ENCODE measurements around the gene NTN5.

Gene NTN5

DNA sequence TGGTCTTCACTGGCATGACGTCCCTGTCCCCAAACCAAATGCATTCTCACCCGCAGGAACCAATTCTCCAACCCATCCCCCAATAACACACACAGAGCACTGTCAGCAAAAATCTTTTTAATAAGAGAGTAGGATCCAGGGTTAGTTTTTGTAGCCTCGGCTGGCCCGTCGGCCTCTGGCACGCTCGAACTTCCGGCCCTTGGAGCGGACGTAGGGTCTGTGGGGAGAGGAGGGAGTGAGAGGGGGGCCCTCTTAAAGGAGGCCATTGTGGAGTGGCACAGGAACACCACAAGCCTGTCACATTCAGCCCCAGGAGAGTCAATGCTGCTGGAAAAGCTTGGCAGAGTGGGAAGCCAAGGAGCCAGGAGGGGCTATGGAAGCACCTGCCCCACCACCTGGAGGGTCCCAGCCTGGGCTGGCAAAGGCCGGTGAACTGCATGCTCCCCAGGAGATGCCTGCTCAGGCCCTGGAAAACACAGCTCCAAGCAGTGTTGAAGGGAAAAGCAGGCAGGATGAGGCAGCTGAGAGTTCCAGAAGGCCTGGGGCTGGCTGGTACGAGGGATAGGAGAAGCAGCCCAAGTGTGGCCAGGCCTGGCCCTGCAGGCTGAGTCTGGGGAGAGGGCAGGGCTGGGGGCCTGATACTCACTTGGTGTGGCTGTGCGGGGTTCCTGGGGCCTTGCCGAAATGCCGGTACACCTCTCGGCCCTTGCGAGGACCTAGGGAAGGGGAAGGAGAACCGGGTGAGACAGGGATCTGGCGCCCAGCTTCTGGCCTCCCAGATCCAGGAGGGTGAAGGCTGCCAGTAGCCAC lies 57.4 kb downstream of the NTN5 start:
- no peak for DNase-seq (ENCODE audit: low read depth in 2 of 2)

DNA sequence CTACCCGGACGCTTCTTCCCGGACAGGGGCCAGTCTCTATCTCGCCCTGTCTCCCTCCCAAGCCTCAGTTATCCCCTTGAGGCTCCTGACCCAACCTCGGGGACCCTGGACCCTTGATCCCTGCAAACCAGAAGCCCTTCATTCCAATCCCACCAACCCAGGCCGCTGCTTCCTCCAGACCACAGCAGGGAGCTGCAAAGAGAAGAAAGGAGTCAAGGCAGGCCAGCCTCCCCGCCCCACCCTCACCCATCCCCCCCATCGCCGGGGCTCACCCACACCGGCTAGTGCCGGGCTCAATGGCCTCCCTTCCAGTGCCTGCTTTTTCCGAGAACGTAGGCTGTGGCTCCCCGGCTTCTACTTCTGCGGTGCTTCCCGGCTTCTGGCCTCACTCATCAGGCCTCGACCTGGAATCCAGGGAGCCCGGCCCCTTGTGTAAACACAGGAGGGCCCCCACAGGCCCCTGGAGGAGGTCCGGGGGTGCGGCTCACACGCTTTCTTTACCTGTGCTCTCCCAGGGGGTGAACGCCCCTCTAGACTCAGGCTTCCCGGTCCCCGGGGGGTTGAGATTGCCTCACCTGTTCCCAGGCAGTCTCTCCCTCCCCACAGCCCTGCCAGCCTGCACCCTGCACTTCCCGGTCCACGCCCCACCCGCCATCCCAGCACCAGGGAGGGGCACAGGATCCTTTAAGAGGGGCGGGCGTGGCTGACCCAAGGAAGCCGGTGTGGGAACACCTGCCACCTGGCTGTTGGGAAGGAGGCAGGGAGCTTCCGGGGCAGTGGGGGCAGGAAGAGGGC lies 58.2 kb downstream of the NTN5 start, which contains the start of gene FAM83E:
Gene FAM83E, minus strand, starts transcription at position 641 of the 795 bp plus-strand sequence. CDS start 1,704 bp downstream, outside the sequence.
- DNase-seq (ENCODE audit: low read depth in 2 of 2) = no peak

DNA sequence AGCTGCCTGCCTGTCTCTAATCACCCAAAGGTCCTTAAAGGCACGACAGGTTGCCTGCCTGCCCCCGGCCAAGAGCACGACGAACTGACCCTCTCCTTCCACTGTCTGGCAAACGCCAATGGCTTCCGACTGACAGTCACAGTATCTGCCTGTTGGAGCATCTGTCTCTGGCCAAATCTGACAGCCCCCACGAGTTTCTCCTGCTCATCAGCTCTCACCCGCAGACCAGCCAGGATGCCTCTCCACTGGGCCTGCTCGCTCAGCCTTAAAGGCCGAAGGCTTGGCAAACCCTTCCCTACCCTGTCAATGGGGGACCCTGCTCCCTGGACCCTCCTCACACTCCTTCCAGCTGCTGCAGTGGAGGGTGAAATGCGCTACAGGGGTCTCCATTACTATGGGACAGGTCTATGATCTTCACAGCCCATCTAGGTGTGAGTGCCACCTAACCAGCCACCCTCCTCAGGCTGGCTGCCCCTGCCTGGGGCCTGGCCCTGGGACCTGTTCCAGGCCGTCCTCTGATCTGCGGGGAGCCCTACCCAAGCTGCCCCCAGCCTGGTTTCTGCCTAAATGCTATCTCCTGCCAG lies 58.9 kb downstream of the NTN5 start:
- no peak for DNase-seq (ENCODE audit: low read depth in 2 of 2)

DNA sequence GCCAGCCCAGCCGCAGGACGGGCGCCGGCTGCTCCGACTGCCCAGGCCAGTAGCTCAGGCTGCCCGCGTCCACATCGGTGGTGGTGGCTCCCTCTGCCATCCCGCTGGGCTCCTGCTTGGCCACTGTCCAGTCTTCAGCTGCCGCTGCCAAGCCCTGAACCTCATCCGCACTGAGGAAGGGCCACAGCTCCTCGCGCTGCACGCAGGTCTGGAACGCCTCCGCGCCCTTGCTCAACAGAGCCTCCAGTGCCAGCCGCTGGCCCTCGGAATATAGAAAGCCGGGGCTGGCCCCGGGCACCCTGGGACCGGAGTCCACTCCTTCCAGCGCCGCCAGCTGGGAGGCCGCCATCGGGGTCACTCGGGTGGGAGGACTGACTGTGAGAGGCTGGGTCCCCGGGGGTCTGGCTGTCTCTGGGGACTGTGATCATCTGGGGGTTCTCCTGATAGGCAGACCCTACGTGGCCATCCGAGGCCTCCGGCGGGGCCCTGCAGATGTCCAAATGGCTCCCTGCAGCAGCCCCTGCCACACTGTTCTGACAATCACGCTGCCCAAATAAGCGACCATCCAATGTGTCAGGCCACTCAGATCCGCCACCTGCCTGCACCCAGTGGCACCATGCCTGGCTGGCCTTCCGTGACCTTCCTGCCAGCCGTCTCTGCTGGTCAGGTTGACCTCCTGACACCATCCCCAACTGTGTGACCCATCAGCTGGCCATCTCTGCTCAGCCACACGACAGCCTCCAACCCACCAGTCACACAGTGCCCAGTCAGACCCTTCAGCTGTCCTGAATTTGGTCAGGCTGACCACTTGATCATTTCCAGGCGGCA lies 59.6 kb downstream of the NTN5 start:
- no peak for DNase-seq (ENCODE audit: low read depth in 2 of 2)

DNA sequence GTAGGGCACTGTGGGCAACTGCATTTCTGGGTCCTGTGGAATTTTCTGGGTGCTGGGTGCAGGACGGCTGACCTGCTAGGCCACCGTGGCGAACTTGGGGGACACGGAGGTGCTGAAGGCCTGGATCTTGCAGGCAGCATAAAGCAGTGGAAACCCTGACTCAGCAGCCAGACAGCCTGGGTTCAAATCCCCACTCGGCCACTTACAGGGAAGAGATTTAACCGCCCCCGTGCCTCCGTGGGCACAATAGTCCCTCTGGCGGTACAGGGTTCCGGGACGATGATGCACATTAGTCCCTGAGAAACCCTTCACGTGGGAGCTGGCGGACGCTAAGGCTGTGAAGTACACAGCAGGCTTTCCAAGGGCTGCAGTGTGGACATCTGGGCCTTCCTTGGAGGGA lies 60.9 kb downstream of the NTN5 start:
- DNase-seq (ENCODE audit: low read depth in 2 of 2) = no peak

Data from stimulated activated CD8-positive, alpha-beta memory T cell treated with anti-CD3 and anti-CD28 coated beads, Interleukin-15, amount 100 ng/mL, for 4 hours (primary cell).